ENCODE measurements around the gene SNX21.

- TF ChIP-seq CTCF (conservative IDR thresholded peaks at IDR 0.05; ENCODE audit: low read length) (no peak), EZH2phosphoT487 (IDR thresholded peaks at IDR 0.05; ENCODE audit: borderline replicate concordance, low read depth, low read length) (no peak)
These were observed 6.5 kb upstream of the SNX21 start, which contains the start of gene TNNC2 for GRCh38 chr20:45827030-45827652.

Measured in OCI-LY7 (cell line).